KMS-11 (cell line): ENCODE data around the gene OTOL1.

Experiments
- H2AFZ ChIP-seq: fragments of 200-600 bp; sonication (generic); 2 replicates; pipeline ENCODE4 v1.6.1; 2016; ENCODE audit warnings: antibody characterized with exemption, mixed run types, low read depth
- H3K27ac ChIP-seq: fragments of 200-600 bp; sonication (generic); 2 replicates; pipeline ENCODE4 v1.6.1; 2016; ENCODE audit warnings: mild to moderate bottlenecking, mixed run types
- H3K27me3 ChIP-seq: fragments of 200-600 bp; sonication (generic); 2 replicates; pipeline ENCODE4 v1.6.1; 2017; ENCODE audit warnings: mild to moderate bottlenecking, low read depth, mixed run types, moderate library complexity; ENCODE audit not compliant: insufficient read depth
- H3K36me3 ChIP-seq: fragments of 200-600 bp; sonication (generic); 2 replicates; pipeline ENCODE4 v1.6.1; 2017; ENCODE audit warnings: mild to moderate bottlenecking, mixed run types; ENCODE audit not compliant: insufficient read depth
- H3K4me1 ChIP-seq: fragments of 200-600 bp; sonication (generic); 2 replicates; pipeline ENCODE4 v1.6.1; 2016; ENCODE audit warnings: mild to moderate bottlenecking, low read depth, mixed run types; ENCODE audit not compliant: poor library complexity, severe bottlenecking
- H3K4me2 ChIP-seq: fragments of 200-600 bp; sonication (generic); 2 replicates; pipeline ENCODE4 v1.7.0; 2016; ENCODE audit warnings: mild to moderate bottlenecking, mixed run types
- H3K4me3 ChIP-seq: fragments of 200-600 bp; sonication (generic); IDR thresholded peaks from 2 replicates; pipeline ENCODE4 v1.6.1; 2017; ENCODE audit warnings: low read depth, low read length, mixed read lengths; ENCODE audit not compliant: insufficient read depth
- H3K79me2 ChIP-seq: fragments of 200-600 bp; sonication (generic); 2 replicates; pipeline ENCODE4 v1.6.1; 2016; ENCODE audit warnings: low read depth, mixed run types; ENCODE audit not compliant: insufficient read depth
- H3K9ac ChIP-seq: fragments of 200-600 bp; sonication (generic); 2 replicates; pipeline ENCODE4 v1.6.1; 2016; ENCODE audit warnings: mild to moderate bottlenecking, mixed run types
- H4K20me1 ChIP-seq: fragments of 200-600 bp; sonication (generic); 2 replicates; pipeline ENCODE4 v1.6.1; 2016; ENCODE audit warnings: mild to moderate bottlenecking, mixed run types; ENCODE audit not compliant: insufficient read depth
- TF ChIP-seq, protein P1 (sequence below): fragments of 200-600 bp; sonication (generic); conservative IDR thresholded peaks from 2 replicates; pipeline ENCODE4 v1.6.1; 2017; ENCODE audit warnings: low read depth, mild to moderate bottlenecking, antibody characterized with exemption, low read length, moderate library complexity, mixed read lengths

The OTOL1 gene

DNA sequence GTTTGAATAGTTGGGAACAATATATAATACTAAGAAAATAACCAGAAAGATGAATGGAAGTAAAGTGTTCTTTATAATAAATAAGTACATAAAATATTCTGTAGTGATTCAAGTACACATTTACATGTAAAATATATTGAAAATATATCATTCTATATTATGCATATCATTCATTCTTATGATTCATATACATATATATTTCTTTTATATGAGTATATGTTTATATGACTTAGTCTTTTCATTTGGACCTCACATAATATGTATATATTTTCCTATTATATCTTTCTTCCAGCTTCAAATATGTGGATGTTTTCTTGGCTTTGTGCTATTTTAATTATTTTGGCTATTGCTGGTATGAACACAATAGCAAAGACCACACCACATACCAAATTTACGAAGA lies at the start of gene OTOL1:
Gene OTOL1 (plus strand): TSS at position 301 of the 400 bp plus-strand sequence. CDS start 0 bp downstream, at position 301.
- Histone ChIP-seq H4K20me1 (no peaks in the 10 kb centered on the region), H3K4me1 (no peaks in the 10 kb centered on the region), H3K27ac (no peak within 1 kb of the TSS), H3K4me3 (no peak within 1 kb of the TSS), H3K4me2 (no peak within 1 kb of the TSS), H3K27me3 (no peaks in the 10 kb centered on the region), H2AFZ (no peak within 1 kb of the TSS), H3K36me3 (no peaks in the 10 kb centered on the region), H3K9ac (no peak within 1 kb of the TSS), H3K79me2 (no peaks in the 10 kb centered on the region)
- TF ChIP-seq, protein P1, sequence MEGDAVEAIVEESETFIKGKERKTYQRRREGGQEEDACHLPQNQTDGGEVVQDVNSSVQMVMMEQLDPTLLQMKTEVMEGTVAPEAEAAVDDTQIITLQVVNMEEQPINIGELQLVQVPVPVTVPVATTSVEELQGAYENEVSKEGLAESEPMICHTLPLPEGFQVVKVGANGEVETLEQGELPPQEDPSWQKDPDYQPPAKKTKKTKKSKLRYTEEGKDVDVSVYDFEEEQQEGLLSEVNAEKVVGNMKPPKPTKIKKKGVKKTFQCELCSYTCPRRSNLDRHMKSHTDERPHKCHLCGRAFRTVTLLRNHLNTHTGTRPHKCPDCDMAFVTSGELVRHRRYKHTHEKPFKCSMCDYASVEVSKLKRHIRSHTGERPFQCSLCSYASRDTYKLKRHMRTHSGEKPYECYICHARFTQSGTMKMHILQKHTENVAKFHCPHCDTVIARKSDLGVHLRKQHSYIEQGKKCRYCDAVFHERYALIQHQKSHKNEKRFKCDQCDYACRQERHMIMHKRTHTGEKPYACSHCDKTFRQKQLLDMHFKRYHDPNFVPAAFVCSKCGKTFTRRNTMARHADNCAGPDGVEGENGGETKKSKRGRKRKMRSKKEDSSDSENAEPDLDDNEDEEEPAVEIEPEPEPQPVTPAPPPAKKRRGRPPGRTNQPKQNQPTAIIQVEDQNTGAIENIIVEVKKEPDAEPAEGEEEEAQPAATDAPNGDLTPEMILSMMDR, result no peak

GRCh38 chr3:161449785-161450184 lies 46.8 kb upstream of the OTOL1 start:
- H3K27ac ChIP-seq, result no peak overlapping the region

DNA sequence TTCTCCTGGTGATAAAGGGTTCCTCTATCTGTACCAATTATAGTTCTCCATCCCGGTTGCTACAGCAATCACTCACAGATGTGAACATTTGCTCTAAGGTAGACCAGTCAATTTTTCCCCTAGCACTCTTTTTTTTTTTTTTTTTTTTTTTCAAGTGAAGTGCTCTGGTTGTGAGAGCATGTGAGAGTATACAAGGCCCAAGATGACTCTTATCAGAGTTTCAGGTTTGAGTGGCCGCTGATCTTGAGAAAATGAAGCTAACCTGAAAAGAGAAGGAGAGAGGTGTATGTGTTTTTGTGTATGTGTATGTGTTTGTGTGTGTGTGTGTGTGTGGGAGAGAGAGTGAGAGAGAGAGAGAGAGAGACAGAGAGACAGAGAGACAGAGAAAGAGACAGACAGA lies 44.4 kb upstream of the OTOL1 start:
- Histone ChIP-seq H4K20me1 (no peaks in the 10 kb centered on the region), H3K4me1 (no peaks in the 10 kb centered on the region), H3K9ac (no peak overlapping the region), H3K4me2 (no peak overlapping the region), H3K27ac (no peak overlapping the region), H3K79me2 (no peaks in the 10 kb centered on the region), H3K4me3 (no peak overlapping the region), H2AFZ (no peak overlapping the region), H3K36me3 (no peaks in the 10 kb centered on the region; the same call in 1 of the 2 replicates), H3K27me3 (no peaks in the 10 kb centered on the region)
- TF ChIP-seq, protein P1, result no peak

More at GRCh38 chr3:161449785-161450184, 46.8 kb upstream of the OTOL1 start:
- H3K27me3 ChIP-seq, result no peaks in the 10 kb centered on the region
- H3K4me3 ChIP-seq, result no peak overlapping the region
- H4K20me1 ChIP-seq, result no peaks in the 10 kb centered on the region
- H3K79me2 ChIP-seq, result no peaks in the 10 kb centered on the region
- TF ChIP-seq, protein P1, result no peak
- no peaks in the 10 kb centered on the region; the same call in 1 of the 2 replicates for H3K36me3 ChIP-seq
- H2AFZ ChIP-seq, result no peak overlapping the region
- H3K4me2 ChIP-seq, result no peak overlapping the region
- H3K9ac ChIP-seq, result no peak overlapping the region
- no peaks in the 10 kb centered on the region for H3K4me1 ChIP-seq

DNA sequence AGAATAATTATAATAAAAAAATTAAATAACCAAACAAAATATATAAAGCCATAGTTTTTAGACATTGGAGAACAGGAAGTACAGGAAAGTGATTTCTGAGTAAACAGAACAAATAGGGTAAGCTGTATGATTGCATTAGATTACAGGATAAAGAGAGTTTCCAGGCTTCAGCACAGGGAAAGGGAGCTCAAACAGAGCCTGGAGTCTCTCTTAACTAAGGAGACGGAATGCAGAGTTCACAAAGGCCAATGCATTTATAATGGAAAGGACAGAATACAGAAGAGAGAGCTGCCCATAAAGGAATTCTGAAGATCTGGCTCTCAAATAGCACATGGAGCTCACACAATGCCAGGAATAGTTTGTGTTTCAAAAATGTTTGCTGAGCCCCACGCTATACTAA lies 42.0 kb upstream of the OTOL1 start:
- Histone ChIP-seq H3K9ac (no peak overlapping the region), H3K36me3 (no peaks in the 10 kb centered on the region; the same call in 1 of the 2 replicates), H3K79me2 (no peaks in the 10 kb centered on the region), H4K20me1 (no peaks in the 10 kb centered on the region), H3K4me3 (no peak overlapping the region), H3K27me3 (no peaks in the 10 kb centered on the region), H2AFZ (no peak overlapping the region), H3K4me1 (no peaks in the 10 kb centered on the region), H3K27ac (no peak overlapping the region), H3K4me2 (no peak overlapping the region)
- TF ChIP-seq, protein P1, result no peak
